ENCODE results near the gene LRRC45.
"Not testable (repeated sequence)": the region's sequence is repeated elsewhere in the genome, so short reads cannot be mapped to it uniquely, and the experiment has no call there.

LRRC45 gene

GRCh38 chr17:82022981-82023446, at the start of gene LRRC45:
Gene LRRC45 (plus strand): TSS chr17:82023305. CDS start chr17:82023644, 339 bp downstream.
- DNase-seq (ENCODE audit: low read depth in 2 of 2, low spot score in 1 of 2): peak; percentile 98 to 100

- DNase-seq (ENCODE audit: low read depth in 2 of 2, low spot score in 1 of 2): no peak
Observed at GRCh38 chr17:81973432-81973831, 49.7 kb upstream of the LRRC45 start.

DNA sequence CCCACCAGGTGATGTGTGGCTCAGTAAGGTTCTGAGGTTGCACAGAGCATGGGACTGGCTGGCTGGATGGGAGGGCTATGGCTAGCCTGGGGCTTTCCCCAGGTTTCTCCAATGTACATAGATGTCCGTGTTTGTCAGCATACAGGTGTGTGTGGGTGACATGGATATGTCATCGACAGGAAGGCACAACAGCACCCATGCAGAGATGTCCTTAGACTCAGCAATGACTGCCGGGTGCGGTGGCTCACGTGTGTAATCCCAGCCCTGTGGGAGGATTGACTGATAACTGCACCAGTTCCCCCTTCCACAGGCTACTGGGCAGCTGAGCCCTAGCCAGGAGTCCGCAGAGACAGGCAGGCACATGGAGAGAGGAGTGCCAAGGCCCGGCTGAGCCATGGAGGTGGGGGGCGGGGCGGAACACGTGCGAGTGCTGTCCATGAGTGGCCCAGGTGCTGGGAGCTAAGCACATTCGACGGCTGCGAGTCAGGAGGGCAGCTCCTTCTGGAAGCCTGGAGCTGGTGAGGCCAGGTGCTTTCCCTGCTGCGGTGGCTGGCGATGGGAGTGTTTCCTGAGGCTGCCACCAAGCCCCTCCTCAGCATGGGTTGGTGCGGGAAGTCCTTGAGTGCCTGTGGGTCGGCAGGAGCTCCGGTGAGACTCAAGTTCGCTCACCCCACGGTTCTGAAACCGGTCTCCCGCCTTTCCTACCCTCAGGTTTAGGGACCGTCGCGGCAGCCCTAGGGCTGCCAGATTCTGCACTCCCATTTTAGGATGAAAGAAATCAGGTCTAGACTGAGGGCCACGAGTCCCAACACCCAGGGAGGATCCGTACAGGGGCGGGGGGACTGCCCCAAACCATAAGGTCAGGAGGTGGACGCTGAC, 46.5 kb upstream of the LRRC45 start:
- no peak for DNase-seq (ENCODE audit: low read depth in 2 of 2, low spot score in 1 of 2)

DNA sequence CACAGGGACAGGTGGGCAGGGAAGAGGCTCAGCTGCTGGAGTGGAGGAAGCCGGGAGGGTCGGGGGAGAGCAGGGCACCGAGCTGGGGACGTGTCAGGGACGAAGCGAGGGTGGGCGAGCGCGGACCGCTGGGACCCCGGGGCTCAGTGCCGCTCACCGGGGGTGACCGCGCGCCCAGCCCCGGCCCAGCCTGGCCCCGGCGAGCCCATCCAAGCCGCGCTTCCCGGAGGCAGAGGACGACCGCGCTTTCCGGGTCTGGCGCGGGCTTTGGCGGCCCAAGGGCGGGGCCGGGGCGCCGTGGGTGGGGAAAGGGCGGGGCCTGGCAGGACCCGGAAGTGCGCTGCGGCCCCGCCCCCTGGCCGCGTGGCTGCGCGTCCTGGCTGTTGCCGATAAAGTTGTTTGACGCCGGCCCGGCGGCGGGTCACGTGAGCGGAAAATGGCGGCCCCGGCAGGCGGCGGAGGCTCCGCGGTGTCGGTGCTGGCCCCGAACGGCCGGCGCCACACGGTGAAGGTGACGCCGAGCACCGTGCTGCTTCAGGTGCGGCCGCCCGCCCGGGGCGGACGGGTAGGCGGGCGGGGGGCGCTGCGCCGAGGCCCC, 45.8 kb upstream of the LRRC45 start, which contains the start of gene ASPSCR1:
Gene ASPSCR1 (plus strand): TSS at position 419 of the 598 bp plus-strand sequence. CDS start 18 bp downstream, at position 437.
- peak; percentile 73 to 82 for DNase-seq (ENCODE audit: low read depth in 2 of 2, low spot score in 1 of 2)

- DNase-seq (ENCODE audit: low read depth in 2 of 2, low spot score in 1 of 2): no peak
Observed at GRCh38 chr17:81978524-81979298, 44.4 kb upstream of the LRRC45 start.

GRCh38 chr17:81980122-81980521, 43.0 kb upstream of the LRRC45 start:
- no peak for DNase-seq (ENCODE audit: low read depth in 2 of 2, low spot score in 1 of 2)

GRCh38 chr17:81980707-81981343, 42.3 kb upstream of the LRRC45 start:
- DNase-seq (ENCODE audit: low read depth in 2 of 2, low spot score in 1 of 2): no peak

- DNase-seq (ENCODE audit: low read depth in 2 of 2, low spot score in 1 of 2): not testable (repeated sequence)
Observed at GRCh38 chr17:81981511-81981910, 41.6 kb upstream of the LRRC45 start.

DNA sequence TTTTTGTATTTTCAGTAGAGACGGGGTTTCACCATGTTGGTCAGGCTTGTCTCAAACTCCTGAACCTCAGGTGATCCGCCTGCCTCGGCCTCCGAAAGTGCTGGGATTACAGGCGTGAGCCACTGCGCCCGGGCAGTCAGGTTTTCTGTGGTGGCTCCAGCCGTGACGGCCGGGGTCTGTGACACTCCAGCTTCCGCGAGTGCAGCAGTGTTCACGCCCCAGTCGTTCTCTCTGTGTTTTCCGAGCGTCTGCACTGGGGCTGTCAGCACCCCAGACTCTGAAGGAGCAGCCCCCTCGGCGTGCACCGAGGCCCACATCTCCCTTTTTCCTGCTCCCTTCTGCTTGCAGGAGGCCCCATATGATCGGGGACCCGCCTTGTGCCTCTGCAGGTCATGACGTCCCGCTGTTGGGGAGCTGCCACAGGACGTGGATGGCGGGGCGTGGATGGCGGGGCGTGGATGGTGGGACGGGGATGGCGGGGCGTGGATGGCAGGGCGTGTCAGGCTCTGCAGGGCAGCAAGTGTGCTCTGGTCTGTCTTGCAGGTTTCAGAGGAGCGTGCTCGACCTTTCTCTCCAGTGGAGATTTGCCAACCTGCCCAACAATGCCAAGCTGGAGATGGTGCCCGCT, 40.0 kb upstream of the LRRC45 start:
- no peak for DNase-seq (ENCODE audit: low read depth in 2 of 2, low spot score in 1 of 2)

DNA sequence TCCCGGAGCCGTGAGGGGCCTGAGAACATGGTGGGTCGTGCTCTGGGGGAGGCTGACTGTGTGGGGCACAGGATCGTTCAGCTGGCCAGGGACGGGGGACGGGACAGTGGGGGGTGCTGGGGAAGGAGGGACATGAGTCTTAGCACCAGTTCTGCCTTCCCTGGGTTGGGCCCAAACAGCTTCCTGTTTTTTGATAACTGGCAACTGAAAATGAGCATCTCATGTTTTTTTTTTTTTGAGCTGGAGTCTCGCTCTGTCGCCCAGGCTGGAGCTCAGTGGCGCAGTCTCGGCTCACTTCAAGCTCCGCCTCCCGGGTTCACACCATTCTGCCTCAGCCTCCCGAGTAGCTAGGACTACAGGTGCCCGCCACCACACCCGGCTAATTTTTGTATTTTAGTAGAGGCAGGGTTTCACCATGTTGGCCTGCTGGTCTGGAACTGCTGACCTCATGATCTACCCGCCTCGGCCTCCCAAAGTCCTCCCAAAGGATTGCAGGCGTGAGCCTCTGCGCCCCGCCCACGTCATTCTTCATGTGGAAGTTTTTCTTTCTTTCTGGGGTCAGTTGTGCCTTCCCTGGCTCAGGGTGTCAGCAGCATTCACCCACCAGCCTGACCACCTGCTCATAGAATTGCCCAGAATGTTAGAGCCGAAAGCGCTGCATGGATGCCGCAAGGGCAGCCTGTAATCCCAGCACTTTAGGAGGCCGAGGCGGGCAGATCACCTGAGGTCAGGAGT, 39.3 kb upstream of the LRRC45 start:
- DNase-seq (ENCODE audit: low read depth in 2 of 2, low spot score in 1 of 2): no peak

GRCh38 chr17:81984773-81985410, 38.2 kb upstream of the LRRC45 start:
- DNase-seq (ENCODE audit: low read depth in 2 of 2, low spot score in 1 of 2): no peak

- DNase-seq (ENCODE audit: low read depth in 2 of 2, low spot score in 1 of 2): no peak
Observed at GRCh38 chr17:81986606-81987005, 36.5 kb upstream of the LRRC45 start.

- DNase-seq (ENCODE audit: low read depth in 2 of 2, low spot score in 1 of 2): no peak
Observed at GRCh38 chr17:81987161-81987770, 35.8 kb upstream of the LRRC45 start.

DNA sequence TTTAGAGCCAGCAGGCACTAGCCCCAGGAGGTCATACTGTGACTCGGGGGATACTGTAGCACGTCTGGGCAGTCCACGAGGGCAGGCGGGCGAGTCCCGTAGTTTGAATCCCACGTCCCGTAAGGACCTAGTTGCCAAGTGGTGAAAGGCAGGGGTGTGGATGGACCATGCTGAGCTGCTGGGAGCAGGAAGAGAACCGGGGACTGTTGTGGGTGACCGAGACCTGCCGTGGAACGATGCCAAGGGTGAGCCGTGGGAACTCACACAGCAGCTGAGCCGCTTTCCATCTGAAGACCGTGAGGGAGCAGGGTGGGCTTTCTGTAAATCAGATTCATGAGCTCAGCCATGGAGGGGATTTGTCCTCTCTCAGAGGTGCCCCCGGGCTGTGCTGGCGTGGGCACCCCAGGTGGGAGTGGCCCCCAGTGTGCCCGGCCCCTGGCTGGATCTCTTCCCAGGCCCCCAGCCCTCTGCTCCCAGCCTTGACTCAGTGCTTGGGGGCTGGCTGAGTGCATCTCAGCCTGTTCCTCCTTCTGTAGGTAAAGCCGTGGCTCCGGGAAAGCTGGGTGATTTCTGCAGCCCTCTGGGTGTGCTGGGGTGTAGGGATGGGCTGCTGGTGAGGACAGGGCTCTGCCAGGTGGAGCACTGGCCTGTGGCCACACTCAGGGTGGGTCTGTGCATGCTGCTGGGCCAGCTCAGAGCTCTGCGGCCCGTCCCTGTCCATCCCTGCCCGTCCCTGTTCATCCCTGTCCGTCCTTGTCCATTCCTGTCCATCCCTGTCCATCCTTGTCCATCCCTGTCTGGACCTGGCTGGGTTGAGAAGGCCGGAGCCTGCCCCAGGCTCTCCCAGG, 32.0 kb upstream of the LRRC45 start:
- no peak for DNase-seq (ENCODE audit: low read depth in 2 of 2, low spot score in 1 of 2)

DNA sequence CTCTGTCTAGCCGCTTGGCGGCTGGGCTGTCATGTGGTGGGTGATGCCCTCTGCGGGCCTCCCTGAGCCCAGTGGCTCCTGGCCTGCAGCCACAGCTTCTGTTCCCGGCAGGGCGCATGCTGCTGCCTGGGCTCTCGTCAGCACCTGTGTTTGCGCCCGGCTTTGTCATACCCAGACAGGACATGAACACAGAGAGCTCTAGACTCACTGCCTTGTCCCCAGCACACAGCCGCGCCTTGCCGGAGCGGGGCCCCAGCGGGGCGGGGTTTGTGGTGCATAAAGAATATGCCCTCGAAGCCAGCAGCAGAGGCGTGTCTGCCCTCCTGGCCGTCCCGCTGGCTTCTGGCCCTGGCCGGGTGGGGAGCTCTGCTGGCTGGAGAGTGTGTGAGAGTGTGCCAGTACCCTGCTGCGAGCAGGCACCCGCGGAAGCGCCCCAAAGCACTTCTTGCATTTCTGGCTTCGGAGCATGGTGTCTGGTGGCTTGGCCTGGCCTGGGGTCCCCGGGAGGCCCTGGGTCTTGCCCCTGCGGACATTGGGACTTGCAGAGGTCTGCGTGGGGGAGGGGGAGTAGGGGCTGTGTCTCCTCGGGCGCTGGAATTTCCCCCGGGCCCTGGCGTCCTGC, 31.3 kb upstream of the LRRC45 start:
- DNase-seq (ENCODE audit: low read depth in 2 of 2, low spot score in 1 of 2): no peak

DNA sequence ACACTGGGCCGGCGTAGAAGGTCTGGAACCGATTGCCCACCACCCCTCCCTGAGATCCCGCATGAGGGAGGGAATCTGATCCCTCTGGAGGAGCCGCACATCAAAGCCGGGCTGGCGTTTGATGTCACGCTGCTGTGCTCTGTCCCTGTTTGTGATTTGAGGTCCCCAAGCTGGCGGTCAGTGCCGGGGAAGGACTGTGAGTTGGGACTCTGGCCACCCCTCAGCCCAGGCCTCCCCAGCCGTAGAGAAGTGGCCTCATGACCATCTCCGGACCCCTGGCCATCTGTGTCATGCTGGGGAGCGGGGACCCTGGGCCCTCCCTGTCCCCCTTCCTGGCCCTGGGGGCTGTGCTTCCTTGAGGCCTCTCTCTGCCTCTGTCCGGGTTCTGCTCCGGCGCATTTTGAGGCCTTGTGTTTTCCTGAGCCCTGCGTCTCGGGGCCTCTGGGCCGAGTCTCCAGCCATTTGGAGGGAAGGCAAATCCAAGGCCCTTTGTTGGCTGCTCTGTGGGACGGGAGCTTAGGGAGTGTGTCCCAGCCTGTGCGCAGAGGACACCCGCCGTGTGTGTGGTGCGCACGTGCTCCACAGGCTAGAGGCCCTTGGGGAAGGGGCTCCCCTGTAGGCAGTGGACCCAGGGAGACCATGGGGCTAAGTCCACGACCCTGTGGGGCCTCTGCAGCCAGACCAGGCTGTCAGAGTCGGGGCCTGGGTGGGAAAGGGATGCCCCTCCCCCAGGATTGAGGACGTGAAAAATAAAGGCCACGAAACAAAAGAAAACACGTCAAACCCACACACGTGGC, 30.6 kb upstream of the LRRC45 start:
- no peak for DNase-seq (ENCODE audit: low read depth in 2 of 2, low spot score in 1 of 2)

All from stimulated activated CD8-positive, alpha-beta memory T cell treated with anti-CD3 and anti-CD28 coated beads, Interleukin-4, amount 100 ng/mL, for 1 hour (primary cell).